ENCODE data around the gene GPR17. TPM values are rescaled to one million over a fixed set of nuclear protein-coding genes. Genes with fewer than 3 reads are reported as not detected.

GPR17 gene, protein sequence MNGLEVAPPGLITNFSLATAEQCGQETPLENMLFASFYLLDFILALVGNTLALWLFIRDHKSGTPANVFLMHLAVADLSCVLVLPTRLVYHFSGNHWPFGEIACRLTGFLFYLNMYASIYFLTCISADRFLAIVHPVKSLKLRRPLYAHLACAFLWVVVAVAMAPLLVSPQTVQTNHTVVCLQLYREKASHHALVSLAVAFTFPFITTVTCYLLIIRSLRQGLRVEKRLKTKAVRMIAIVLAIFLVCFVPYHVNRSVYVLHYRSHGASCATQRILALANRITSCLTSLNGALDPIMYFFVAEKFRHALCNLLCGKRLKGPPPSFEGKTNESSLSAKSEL
- polyA plus RNA-seq (2013, experiment 1 of 2; ENCODE audit: insufficient read length): 1.2 TPM
- polyA plus RNA-seq (2013, experiment 2 of 2; ENCODE audit: insufficient read length): 1.5 TPM

DNA sequence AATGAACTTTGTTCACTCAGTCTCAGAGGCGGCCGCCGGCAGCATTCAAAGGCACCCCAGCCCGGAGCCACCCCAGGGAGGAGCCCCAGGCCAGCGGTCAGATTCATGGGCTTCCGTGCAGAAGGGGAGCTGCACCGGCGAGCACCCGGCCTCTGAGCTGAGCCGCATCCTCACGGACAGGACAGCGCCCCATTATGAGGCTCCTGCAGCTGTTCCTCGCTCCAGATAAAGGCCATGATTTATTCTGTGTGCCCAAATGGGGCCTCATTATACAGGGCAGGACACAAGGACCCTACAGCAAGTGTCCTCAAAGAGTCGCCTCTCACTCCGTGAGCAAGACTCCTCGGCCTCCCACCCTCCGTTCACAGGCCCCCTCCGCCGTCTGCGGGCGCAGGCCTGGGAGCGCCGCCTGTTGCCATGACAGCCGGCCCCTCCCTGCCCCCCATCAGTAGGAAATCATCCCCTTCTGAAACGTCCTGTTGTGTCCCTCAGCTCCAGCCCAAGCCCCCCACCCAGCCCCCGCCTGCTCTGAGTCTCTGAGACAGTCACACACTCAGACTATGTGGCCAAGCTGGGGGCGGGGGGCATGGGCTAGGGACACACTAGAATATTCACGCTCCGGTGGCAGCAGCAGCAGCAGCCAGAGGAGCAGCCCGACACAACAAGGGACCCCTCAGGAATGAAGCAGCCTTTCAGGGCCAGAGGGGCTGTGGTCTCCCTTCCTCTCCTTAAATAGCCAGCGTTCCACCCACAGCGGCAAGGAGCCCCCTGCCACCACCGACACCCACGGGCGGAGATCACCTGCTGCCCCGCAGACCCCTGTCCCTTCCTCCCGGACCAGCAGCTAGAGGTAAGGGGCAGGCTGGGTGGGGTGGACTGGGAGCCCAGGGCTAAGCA is at the start of gene GPR17:
GPR17 (plus strand) TSS at position 759 of the 897 bp plus-strand sequence. CDS start 4,583 bp downstream, outside the sequence.
- DNase-seq: no peak

DNA sequence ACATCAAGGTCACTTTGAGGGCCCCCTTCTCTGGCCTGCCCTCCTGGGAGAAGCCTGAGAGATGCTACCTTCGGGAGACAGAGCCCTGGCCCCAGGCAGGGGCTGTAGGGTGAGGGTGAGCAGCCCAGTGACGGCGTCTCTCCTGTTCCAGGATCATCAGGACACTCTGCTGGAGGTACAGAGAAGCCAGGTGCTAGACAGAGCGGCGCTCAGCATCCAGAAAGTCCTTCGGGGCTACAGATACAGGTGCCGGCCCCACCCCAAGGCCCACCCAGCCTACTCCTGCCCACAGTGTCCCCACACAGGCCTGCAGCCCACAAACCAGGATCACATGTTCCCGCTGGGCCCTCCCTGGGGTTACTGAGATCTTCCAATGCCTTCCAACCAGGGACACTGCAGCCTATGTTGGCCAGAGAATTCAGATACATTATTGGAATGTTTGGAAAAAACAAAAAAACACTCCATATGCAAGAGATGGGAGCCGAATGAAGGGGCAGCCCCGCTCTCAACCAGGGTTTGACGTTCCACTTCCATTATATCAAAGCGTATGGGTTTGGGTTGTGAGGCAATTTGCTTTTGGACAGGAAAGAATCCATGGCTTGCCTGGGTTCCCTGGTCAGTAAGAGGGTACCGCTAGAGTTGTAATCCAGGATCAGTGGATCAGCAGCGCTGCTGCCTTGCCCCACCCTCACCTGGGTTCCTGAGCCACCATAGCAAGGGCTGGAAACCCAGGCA is 49.5 kb upstream of the GPR17 start:
- no peak for DNase-seq

DNA sequence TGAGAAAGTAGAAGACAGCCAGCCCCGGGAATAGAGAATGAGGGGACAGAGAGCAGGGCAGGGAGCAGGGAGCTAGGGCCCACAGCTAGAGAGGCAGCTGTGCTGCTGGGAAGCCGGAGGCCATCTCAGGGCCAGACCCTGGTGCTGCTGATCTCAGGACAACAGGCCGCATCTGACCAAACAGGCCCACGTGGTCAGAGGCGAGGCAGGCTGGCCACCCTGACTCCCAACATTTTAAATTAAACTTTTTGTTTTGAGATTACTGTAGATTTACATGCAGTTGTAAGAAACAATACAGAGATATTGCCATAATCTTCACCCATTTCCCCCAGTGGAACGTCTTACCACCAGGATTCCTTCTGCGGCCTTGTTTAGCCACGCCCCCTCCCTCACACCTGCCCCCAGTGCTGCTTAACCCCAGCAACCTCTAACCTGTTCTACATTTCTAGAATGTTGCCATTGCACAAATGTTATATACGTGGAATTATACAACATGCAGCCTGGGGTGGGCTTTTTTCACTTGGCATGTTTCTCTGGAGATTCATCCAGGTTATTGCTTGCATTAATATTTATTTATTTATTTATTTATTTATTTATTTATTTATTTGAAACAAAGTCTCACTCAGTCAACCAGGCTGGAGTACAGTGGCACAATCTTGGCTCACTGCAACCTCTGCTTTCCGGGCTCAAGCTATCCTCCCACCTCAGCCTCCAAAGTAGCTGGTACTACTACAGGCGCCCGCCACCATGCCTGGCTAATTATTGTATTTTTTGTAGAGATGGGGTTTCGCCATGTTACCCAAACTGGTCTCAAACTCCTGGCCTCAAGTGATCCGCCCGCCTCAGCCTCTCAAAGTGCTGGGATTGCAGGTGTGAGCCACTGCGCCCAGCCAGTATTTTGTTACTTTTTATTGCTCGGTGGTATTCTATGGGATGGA is 48.6 kb upstream of the GPR17 start:
- no peak for DNase-seq

- peak; percentile 77 for DNase-seq
Measured at GRCh38 chr2:127597984-127598380, 48.0 kb upstream of the GPR17 start.

DNA sequence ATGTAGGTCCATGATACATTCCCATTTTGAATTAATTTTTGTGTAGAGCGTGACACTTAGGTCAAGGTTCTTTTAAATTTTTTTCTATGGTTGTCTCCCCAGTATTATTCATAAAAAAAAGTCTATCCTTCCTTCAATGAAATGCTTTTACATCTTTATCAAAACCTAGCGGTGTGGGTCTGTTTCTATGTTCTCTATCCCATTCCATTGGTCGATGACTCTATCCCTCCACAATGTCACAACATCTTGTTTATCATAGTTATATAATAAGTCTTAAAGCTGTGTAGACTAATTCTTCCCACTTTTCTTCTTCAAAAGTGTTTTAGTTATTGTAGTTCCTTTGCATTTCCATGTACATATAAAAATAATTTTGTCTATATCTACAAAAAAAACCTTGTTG is 47.2 kb upstream of the GPR17 start:
- DNase-seq: peak; percentile 64

GRCh38 chr2:127599211-127599610 is 46.7 kb upstream of the GPR17 start:
- peak; percentile 67 for DNase-seq

GRCh38 chr2:127604986-127605385 is 41.0 kb upstream of the GPR17 start:
- DNase-seq: no peak

GRCh38 chr2:127605691-127606263 is 40.2 kb upstream of the GPR17 start:
- DNase-seq: no peak

- DNase-seq: no peak
Measured at GRCh38 chr2:127606625-127607398, 39.1 kb upstream of the GPR17 start.

GRCh38 chr2:127607399-127607908 is 38.5 kb upstream of the GPR17 start:
- no peak for DNase-seq

DNA sequence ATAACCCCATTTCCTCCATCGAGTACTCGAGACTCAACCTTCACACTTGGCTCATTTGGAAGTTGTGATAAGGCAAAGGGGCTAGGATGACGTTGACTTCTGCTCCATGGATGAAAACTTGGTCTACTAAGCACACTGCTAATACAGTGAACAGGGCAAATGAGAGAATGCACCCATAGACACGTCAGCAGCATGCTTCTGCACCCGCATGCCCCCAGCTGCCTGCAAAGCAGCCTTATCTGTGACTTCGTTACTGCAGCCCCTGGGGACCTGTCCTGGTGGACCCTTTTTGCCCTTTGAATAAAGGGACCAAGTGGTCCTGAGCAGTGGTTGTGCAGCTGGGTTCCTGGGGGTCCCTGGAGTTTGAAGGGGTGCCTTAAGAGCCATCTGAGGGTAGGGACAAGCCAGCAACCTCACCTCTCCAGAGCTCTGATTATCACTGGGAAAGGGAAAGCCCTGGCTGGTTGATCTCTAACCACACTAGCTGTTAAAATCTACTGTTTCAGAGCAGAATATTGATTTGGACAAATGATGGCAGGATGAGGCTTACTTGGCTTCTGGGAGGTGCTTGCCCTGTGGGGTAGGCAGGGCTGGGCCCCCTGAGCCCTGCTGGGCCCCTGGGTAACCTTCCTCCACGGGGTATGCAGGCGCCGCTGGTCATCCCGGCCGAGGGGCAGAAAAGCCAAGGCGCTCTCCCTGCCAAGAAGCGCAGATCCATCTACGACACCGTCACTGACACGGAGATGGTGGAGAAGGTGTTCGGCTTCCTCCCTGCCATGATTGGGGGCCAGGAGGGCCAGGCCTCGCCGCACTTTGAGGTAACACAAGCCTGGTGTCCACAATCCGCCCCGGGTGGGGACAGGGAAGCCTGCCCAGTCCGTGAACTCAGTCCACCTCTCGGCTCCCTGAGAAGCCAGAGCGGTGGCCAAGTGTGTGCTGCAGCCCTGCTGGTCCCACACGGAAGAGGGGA is 37.6 kb upstream of the GPR17 start:
- DNase-seq: no peak

DNA sequence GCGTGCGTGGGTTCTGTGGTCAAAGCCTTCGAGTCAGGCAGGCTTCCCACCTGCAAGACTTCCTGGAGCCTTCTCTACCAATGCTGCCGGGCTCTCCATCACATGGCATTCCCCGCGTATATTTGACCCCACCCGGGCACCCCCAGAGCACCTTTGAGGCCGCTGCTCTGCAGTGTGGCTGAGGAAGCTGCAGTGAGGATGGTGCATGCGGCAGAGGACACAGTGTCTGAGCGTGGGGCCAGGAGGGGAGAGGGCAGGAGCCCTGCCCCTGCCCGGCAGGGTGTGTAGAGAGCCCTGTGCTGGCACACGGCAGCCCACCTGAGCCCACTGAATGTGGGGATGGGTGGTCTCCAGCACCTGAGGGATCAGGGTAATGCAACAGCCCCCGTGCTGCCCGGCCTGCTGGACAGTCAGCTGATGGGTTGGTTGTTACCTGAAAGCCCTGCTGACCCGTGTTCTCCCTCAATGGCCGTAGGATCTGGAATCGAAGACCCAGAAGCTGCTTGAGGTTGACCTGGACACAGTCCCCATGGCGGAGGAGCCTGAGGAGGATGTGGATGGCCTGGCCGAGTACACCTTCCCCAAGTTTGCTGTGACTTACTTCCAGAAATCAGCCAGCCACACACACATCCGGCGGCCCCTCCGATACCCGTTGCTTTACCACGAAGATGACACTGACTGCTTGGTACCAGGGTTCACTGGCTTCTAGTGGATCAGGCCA is 36.8 kb upstream of the GPR17 start:
- no peak for DNase-seq

DNA sequence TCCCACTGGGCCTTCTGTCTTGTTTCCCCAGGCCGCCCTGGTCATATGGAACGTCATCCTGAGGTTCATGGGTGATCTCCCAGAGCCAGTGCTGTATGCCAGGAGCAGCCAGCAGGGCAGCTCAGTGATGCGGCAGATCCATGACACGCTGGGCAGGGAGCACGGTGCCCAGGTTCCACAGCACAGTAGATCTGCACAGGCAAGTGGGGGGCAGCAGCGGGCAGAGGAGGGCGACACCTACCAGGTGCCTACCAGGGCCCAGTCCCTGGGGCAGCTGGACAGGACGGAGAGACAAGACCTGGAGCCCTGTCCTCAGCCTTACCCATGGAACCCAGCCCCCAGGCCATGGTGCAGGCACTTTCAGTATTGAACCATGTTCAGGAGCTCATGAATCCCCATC is 36.1 kb upstream of the GPR17 start:
- no peak for DNase-seq

GRCh38 chr2:127610561-127610960 is 35.4 kb upstream of the GPR17 start:
- DNase-seq: no peak

DNA sequence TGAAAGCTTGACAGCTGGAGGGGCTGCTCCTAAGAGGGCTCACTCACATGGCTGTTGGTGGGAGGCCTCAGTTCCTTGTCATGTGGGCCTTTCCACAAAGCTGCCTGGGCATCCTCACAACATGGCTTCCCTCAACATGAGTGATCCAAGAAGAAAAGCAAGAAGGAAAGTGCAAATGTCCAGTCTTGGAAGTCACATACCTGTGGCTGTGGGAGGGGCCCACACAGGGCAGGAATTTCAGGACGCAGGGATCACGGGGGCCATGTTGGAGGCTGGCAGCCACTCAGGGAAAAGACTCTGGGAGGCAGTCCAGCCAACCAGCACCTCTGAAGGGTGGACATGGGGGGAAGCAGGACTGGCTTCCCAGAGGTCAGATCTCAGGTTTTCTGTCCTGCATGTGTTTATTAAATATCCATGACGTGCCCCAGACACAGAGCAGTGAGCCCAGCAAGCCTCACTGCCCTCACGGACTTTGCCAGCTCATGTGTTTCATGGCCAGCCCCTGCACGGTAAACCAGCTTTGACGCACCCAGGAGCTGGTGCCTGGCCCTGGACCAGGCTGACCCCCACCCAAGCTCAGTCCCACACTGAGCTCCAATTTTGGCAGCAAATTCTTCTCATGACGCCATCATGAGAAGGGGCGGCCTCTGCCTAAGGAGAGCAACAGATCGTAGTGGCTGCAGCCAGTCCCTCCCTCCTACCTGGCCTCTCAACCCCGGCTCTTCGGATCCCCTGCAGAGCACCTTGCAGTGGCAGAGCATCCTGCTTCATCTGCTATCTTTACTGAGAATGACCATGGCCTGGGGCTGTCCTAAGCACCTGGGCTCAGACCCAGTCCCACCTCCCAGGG is 34.7 kb upstream of the GPR17 start:
- DNase-seq: no peak

DNA sequence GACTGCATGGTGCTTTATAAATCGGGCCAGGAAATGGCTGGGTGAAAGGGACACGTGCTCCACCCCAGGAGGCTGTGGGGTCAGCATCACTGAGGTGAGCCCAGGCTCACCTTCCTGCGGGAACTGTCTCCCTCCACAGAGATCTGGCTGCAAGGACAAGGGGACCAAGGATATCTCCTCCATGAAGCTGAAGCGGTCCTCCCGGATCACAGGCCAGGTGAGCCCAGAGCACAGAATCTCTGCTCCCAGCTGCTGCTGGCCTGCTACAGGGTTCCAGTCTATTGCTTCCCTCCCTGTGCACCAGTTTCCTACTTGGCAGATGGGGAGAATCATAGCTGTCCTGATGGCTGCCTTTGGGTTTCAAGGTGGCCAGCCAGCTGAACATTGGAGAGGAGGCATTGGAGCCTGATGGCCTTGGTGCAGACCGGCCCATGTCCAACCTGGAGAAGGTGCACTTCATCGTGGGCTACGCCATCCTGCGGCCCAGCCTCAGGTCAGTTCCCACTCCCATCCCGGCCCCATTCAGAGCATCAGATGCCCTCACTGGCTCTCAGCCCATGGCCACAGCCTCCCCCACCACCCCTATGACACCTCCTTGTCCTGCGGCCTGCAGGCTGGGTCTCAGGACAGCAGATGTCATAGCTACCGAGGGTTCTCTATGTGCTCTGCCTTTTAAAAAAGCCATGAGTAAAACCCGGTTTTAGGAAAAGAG is 33.7 kb upstream of the GPR17 start:
- no peak for DNase-seq

GRCh38 chr2:127614246-127614645 is 31.7 kb upstream of the GPR17 start:
- no peak for DNase-seq

Data from fibroblast of skin of back (primary cell).